Activated T-helper 2 cell treated with anti-CD3 and anti-CD28 coated beads, Interferon-gamma antibody, Interleukin-2, Interleukin-4, amounts not matched to agents 10 μg/mL and 5 μg/mL and 100 μg/mL, durations not matched to agents 14 hours and 24 hours and 36 hours (primary cell): ENCODE measurements around the gene IFT81. TPM values are rescaled to one million over a fixed set of nuclear protein-coding genes. Genes with fewer than 3 reads are reported as not detected.

Experiments
- DNase-seq: peaks from one replicate; pipeline ENCODE4 v3.0.0; 2021; ENCODE audit warnings: low spot score
- H3K27ac Mint-ChIP-seq: one replicate; pipeline ENCODE4 v1.8.0; 2021; ENCODE audit warnings: mixed read lengths
- H3K27me3 Mint-ChIP-seq: one replicate; pipeline ENCODE4 v1.8.0; 2021; ENCODE audit warnings: low read depth, mixed read lengths
- H3K36me3 Mint-ChIP-seq: one replicate; pipeline ENCODE4 v1.8.0; 2021; ENCODE audit warnings: low read depth, mixed read lengths
- H3K4me1 Mint-ChIP-seq: one replicate; pipeline ENCODE4 v1.8.0; 2021; ENCODE audit warnings: low read depth, mixed read lengths
- H3K4me3 Mint-ChIP-seq: one replicate; pipeline ENCODE4 v1.8.0; 2021; ENCODE audit warnings: low read depth, mild to moderate bottlenecking, moderate library complexity, mixed read lengths
- H3K9me3 Mint-ChIP-seq: one replicate; pipeline ENCODE4 v1.8.0; 2021; ENCODE audit warnings: mixed read lengths
- intact Hi-C: fragments of 100-400 bp; cut with micrococcal nuclease; formaldehyde crosslinking; loops from one replicate; pipeline ENCODE4 v1.15.1; 2023
- total RNA-seq: library from RNA; stranded (reverse); gene quantifications from 2 replicates; pipeline ENCODE4 v1.2.3, GENCODE V29; 2022

The IFT81 gene
- total RNA-seq, 1 donor from 2014 or later = 1.3 TPM

DNA sequence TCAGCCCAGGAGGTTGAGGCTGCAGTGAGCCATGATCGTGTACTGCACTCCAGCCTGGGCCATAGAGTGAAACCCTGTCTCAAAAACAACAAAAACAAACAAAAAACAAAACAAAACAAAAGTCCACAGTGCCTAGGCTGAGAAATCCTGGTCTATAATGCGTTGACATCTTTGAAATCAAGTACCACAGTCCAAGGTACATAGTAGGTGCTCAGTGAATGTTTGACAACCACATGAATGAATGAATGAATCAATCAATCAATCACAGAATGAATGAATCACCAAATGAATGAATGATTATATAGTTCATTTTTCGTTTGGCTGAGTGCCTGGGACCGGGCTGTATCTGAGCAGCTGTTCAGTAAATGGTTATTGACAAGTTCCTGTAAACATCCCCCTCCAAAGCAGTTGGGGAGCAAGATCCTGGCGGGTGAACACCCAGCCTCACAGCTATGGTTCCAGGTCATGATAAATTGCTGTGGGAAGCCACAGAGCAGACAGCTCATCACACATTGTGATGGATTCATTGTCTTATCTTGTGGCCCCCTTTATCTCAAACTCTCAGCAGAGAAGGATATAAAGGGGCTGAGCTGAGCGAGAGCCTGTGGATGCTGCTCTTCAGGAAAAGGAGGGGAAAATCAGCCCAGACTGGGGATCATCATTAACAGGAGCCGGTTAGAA lies 30.4 kb upstream of the IFT81 start:
- Mint-ChIP-seq H3K27ac (no peak overlapping the region), H3K4me1 (peaks cover 1% of the 10 kb centered on the region), H3K4me3 (no peak overlapping the region), H3K9me3 (no peaks in the 10 kb centered on the region), H3K27me3 (peaks cover 2% of the 10 kb centered on the region), H3K36me3 (no peaks in the 10 kb centered on the region)
- intact Hi-C loops = no loop called here
- no peak for DNase-seq

DNA sequence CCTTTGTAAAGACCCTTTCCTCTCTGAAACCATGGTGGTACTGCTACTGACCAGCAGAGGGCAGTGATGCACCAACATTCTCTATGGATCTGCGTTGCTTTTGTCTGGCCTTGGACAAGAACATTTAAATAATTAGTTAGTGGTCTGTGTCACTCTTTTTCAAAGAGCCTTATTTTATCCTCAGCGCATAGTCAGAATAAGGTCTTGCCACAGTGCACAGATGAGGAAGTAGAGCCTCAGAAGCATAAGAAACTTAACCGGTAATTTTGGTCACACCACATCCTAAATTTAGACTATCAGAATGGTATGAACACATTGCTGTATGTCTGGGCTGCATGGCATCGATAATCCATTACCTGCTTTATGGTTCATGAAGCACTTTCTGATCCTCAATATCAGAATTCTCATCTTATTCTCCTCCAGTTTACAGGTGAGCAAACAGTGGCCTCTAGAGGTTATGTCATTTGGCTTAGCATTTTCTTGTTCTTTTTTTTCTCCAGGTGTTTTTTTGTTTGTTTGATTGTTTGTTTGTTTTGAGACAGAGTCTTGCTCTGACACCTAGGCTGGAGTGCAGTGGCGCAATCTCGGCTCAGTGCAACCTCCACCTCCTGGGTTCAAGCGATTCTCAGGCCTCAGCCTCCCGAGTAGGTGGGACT lies 23.7 kb upstream of the IFT81 start:
- H3K9me3 Mint-ChIP-seq = no peaks in the 10 kb centered on the region
- peak; percentile 46 for DNase-seq
- peaks cover 14% of the 10 kb centered on the region for H3K4me1 Mint-ChIP-seq
- H3K4me3 Mint-ChIP-seq = no peak overlapping the region
- intact Hi-C loops = loop anchor here (1.0 kb wide), 2 partner anchors 145 to 331 kb away; no protein-coding TSS in a partner anchor
- H3K27me3 Mint-ChIP-seq = no peaks in the 10 kb centered on the region
- peak overlapping the region; percentile 23 for H3K27ac Mint-ChIP-seq
- H3K36me3 Mint-ChIP-seq = no peaks in the 10 kb centered on the region

DNA sequence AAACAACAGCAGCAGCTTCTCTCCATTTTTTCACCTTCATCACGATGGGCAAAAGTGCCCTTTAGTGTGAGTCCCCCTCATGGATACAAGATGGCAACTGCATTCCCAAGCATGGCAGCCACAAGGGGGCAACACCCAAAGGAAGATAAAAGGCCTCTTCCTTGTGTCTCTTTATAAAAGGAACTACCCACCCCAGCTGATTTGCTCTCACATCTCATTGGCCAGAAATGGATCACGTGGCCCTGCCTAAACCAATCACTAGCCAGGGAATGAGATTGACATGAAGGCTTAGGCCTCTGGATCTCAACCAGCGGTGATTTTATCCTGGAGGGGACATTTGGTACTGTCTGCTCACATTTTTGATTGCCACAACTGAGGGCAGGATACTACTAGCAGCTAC lies 21.9 kb upstream of the IFT81 start:
- intact Hi-C loops = no loop called here
- Mint-ChIP-seq H3K9me3 (no peaks in the 10 kb centered on the region), H3K27me3 (peaks cover 3% of the 10 kb centered on the region), H3K27ac (peak overlapping the region; percentile 43), H3K36me3 (no peaks in the 10 kb centered on the region), H3K4me1 (peaks cover 14% of the 10 kb centered on the region), H3K4me3 (no peak overlapping the region)
- peak; percentile 27 for DNase-seq

DNA sequence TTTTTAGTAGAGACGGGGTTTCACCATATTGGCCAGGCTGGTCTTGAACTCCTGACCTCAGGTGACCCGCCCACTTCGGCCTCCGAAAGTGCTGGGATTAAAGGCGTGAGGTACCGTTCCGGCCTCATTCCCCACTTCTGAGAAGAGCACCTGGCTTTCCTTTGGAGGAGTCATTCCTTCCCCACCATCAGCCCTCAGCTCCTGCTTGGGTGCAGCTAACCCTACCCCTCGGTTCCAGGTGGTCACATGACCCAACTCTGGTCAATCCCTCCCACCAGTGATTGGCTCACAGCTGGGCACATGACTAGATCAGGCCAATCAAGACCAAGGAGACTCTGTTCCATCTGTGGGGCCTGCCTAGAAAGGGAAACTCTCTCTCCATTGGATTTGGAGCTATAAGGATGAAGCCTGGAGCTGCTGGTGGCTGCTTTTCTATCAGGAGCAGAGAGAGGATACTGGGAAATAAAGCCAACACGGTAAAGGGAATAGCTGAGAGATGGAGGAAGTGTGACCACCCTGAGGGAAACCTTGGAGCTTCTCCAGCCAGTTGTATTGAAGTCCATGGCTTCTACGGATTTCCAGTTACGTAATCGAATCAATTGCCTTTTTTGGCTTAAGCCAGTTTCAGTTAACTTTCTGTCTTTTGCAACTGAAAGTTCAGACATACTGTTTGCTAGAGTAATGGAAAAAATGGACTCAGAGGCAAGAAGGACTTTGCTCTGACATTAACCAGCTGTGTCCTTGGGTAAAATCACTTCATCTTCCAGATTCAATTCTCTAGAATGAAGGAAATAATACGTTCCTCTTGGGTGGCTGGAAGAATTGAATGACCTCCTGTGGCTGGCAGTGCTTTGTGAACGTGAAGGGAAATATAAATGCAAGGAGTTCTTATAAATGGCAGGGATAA lies 19.7 kb upstream of the IFT81 start:
- H3K4me3 Mint-ChIP-seq = no peak overlapping the region
- H3K9me3 Mint-ChIP-seq = no peaks in the 10 kb centered on the region
- peaks cover 8% of the 10 kb centered on the region for H3K27me3 Mint-ChIP-seq
- no peak for DNase-seq
- intact Hi-C loops = no loop called here
- no peak overlapping the region for H3K27ac Mint-ChIP-seq
- peaks cover 14% of the 10 kb centered on the region for H3K4me1 Mint-ChIP-seq
- no peaks in the 10 kb centered on the region for H3K36me3 Mint-ChIP-seq

DNA sequence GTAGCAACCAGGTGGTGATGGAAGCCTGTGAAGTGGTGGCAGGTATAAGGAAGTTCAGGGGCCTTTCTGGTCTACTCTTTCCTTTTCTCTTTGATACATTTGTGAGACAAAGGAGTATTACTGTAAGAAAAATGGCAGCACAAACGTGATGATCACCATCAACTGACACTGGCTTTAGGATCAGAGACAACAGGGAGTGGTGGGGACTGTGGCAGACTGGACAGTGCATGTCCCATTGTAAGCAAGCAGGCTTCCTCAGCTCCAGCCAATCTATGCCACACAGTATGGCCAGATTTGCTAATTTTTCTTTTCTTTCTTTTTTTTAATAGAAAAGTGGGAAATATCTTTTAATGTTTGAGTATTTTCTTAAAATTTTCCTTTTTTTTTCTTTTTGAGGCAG lies 19.0 kb upstream of the IFT81 start:
- H3K27ac Mint-ChIP-seq = no peak overlapping the region
- peaks cover 8% of the 10 kb centered on the region for H3K27me3 Mint-ChIP-seq
- no peaks in the 10 kb centered on the region for H3K36me3 Mint-ChIP-seq
- peaks cover 2% of the 10 kb centered on the region for H3K9me3 Mint-ChIP-seq
- peaks cover 13% of the 10 kb centered on the region for H3K4me1 Mint-ChIP-seq
- no peak overlapping the region for H3K4me3 Mint-ChIP-seq
- intact Hi-C loops = no loop called here
- no peak for DNase-seq

DNA sequence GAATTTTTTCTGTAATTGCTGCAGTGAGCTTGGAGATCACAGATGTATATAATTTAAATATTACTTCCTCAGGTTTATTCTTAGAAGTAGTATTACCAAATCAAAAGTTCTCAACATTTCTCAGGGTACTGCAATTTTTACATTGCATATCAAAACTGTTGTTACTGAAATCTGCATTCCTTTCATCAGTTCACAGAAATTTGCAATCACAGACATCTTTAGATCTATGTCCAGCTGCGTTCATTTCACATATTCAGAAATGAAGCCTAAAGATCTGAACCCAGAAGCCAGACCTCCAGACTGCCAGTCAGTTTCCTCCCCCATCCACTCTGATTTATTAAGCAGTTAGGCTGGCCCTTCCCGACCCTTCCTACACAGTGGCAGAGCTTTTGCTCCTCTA lies 18.2 kb upstream of the IFT81 start:
- H3K27ac Mint-ChIP-seq = no peak overlapping the region
- intact Hi-C loops = no loop called here
- no peaks in the 10 kb centered on the region for H3K36me3 Mint-ChIP-seq
- H3K27me3 Mint-ChIP-seq = peaks cover 8% of the 10 kb centered on the region
- H3K4me3 Mint-ChIP-seq = no peak overlapping the region
- peaks cover 3% of the 10 kb centered on the region for H3K9me3 Mint-ChIP-seq
- peaks cover 6% of the 10 kb centered on the region for H3K4me1 Mint-ChIP-seq
- no peak for DNase-seq

DNA sequence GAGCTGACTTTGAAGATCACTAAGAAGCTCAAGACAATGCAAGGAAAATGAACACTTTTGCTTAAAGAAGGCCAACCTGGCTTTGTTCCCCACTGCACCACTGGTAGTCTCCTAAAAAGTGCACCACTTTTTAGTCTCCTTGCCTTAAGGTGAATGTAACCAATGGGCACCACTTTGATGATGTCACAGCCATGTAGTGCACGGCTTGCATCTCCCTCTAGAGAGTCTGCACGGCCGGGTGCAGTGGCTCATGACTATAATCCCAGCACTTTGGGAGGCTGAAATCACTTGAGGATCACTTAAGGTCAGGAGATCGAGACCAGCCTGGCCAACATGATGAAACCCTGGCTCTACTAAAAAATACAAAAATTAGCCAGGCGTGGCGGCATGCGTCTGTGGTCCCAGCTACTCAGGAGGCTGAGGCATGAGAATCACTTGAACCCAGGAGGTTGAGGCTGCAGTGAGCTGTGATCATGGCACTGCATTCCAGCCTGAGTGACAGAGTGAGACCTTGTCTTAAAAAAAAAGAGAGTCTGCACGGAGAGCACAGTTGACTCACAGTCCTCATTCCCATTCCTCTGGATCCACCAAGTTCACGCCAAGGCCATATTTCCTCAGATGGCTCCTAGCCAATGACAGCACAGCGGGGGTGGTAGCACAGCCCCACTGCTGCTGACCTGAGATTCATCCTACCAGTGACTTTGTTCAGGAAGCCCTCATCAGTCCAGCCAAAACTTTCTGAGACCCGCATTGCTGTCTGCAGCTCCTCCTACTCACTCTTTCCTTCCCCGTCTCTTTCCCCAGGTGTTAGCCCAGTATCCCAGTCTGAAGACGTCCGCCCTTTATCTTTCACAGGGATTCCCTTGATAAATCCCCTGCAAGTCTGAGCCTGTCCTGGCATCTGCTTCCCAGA lies 16.5 kb upstream of the IFT81 start:
- no peak for DNase-seq
- intact Hi-C loops = no loop called here
- Mint-ChIP-seq H3K4me3 (no peak overlapping the region), H3K27ac (no peak overlapping the region), H3K4me1 (peaks cover 2% of the 10 kb centered on the region), H3K27me3 (peaks cover 8% of the 10 kb centered on the region), H3K36me3 (no peaks in the 10 kb centered on the region), H3K9me3 (peaks cover 3% of the 10 kb centered on the region)

DNA sequence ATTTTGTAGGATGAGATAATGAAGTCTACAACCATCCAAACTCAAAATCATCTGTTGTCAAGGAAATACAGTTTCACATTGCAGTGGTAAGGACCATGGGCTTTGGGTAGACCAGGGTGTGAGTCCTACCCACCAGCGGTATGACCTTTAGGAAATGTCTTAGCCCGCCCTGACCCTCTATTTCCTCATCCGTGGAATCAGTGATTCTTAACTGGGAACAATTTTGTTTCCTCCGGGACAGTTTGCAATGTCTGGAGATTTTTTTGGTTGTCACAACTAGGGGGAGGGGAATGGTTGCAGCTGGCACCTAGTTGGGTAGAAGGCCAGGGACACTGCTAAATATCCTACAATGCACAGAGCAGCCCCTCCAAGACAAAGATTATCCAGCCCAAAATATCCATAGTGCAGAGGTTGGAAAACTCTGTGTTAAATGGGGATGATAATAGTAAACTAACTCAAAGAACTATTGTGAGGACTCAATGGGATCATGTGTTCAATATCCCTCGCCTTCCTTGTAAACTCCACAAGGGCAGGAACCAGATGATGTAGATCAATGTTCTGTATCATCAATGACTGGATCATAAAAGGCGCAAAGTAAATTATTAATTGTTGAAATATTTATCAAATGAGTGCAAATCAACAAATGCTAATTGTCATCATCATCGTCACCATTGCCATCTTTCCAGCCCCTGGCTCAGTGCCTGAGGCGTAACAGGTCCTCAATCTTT lies 15.7 kb upstream of the IFT81 start:
- Mint-ChIP-seq H3K9me3 (peaks cover 3% of the 10 kb centered on the region), H3K27me3 (peaks cover 8% of the 10 kb centered on the region), H3K4me1 (peaks cover 2% of the 10 kb centered on the region), H3K36me3 (no peaks in the 10 kb centered on the region), H3K4me3 (no peak overlapping the region), H3K27ac (no peak overlapping the region)
- intact Hi-C loops = no loop called here
- DNase-seq = no peak

DNA sequence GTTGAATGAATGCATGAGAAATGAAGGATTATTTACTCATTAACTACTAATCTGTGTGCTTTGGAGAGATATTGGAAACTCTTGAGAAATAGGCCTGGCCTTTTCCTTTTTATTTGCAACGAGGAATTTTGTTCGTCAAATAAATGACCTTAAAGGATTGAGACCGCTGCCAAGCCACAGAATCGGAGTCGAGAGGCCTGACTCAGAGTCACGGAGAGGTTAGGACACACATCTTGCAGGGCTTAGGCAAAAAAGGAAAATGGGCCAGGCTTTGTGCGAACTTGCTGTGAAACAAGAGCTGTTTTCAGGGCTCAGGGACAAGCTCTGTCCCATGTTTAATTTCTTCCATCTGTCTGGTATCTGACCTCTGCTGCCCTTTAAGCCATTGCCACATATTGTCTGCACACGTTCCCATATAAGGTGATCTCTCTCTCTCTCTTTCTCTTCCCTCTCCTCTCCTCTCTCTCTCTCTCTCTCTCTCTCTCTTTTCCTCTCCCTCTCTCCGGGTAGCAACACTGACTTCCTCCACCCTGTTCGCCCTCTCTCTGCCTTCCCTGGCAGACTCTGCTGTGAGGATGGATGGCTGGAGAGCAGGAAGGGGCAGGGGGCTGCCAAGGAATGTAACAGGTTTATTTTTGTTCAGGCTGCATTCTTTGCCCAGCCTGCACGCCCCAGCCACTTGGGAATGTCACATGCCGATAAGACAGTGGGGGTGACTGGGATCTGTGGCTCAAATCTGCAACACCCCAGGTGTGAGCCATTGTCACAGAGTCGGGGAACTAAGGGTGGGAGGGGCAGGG lies 14.9 kb upstream of the IFT81 start:
- peaks cover 3% of the 10 kb centered on the region for H3K9me3 Mint-ChIP-seq
- intact Hi-C loops = no loop called here
- no peak overlapping the region for H3K27ac Mint-ChIP-seq
- H3K4me1 Mint-ChIP-seq = peaks cover 2% of the 10 kb centered on the region
- no peak for DNase-seq
- no peak overlapping the region for H3K4me3 Mint-ChIP-seq
- peaks cover 8% of the 10 kb centered on the region for H3K27me3 Mint-ChIP-seq
- no peaks in the 10 kb centered on the region for H3K36me3 Mint-ChIP-seq

DNA sequence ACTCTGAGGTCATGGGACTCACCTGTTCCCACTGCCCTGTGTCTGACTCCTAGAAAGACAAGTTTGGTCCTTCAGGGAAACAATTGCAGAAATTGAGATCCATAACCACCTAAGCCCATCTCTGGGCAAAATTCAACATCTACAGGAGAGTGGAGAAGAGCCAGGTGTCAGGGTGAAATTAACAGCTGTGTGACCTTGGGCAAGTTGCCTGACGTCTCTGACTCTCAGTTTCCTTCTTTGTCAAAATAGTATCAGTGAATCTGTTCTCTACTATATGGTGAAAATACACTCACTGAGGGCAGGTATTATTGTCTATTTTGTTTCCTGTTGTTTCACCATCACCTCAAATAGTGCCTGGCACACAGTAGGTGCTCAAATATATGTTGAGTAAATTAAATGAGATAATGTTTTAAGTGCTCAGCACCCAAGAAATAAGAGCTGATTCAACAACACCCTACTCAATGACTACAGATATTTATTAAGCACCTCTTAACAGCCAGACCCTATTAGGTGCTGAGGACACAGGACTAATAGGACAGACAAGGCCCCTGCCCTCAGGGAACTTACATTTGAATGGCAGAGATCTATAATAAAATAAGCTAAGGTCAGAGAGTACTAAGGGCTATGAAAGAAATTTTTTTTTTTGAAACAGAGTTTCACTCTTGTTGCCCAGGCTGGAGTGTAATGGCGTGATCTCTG lies 14.2 kb upstream of the IFT81 start:
- H3K27me3 Mint-ChIP-seq = peaks cover 8% of the 10 kb centered on the region
- no peaks in the 10 kb centered on the region for H3K36me3 Mint-ChIP-seq
- no peak overlapping the region for H3K4me3 Mint-ChIP-seq
- peaks cover 3% of the 10 kb centered on the region for H3K9me3 Mint-ChIP-seq
- no peaks in the 10 kb centered on the region for H3K4me1 Mint-ChIP-seq
- intact Hi-C loops = no loop called here
- DNase-seq = no peak
- no peak overlapping the region for H3K27ac Mint-ChIP-seq
